Kidney (tissue), 22 donors: ENCODE results near the gene CCT2. TPM values are rescaled to one million over a fixed set of nuclear protein-coding genes. Genes with fewer than 3 reads are reported as not detected.

Source experiments
- DNase-seq, 5 donors: peaks; one replicate each; pipeline ENCODE4 v3.0.0-alpha.2; 2013 to 2020
- FAIRE-seq: peaks from 2 replicates; lab custom pipeline; 2012; peaks lifted over from hg19 to GRCh38; lab: Jason Lieb, UNC
- H3K27ac ChIP-seq, 2 donors: one replicate each; pipeline ENCODE4 v1.7.0; 2013; ENCODE audit warnings: low read depth in 2 of 2, low read length in 2 of 2, inconsistent platforms in 1 of 2
- H3K27me3 ChIP-seq: one replicate; pipeline ENCODE4 v1.7.1; 2013; ENCODE audit warnings: low read length, inconsistent platforms; ENCODE audit not compliant: control insufficient read depth, insufficient read depth
- H3K36me3 ChIP-seq, 3 donors: one replicate each; pipeline versions ENCODE4 v1.7.0 to v1.7.1; 2013; ENCODE audit warnings: low read length in 3 of 3, control low read depth in 1 of 3, inconsistent platforms in 1 of 3; ENCODE audit not compliant: insufficient read depth in 3 of 3, control insufficient read depth in 2 of 3
- H3K4me1 ChIP-seq, 3 donors: one replicate each; pipeline versions ENCODE4 v1.7.0 to v1.7.1; 2013; ENCODE audit warnings: low read length in 3 of 3, inconsistent platforms in 1 of 3, low read depth in 1 of 3; ENCODE audit not compliant: control insufficient read depth in 2 of 3, insufficient read depth in 2 of 3
- H3K4me3 ChIP-seq, 3 donors: one replicate each; pipeline versions ENCODE4 v1.7.0 to v1.8.1; 2013; ENCODE audit warnings: low read length in 3 of 3, control low read depth in 1 of 3, inconsistent platforms in 1 of 3
- H3K9ac ChIP-seq, 3 donors: one replicate each; pipeline versions ENCODE4 v1.7.0 to v1.7.1; 2013; ENCODE audit warnings: low read length in 3 of 3, control low read depth in 1 of 3, inconsistent platforms in 1 of 3
- H3K9me3 ChIP-seq, 3 donors: one replicate each; pipeline versions ENCODE4 v1.7.0 to v1.7.1; 2013; ENCODE audit warnings: low read length in 3 of 3, control low read depth in 1 of 3, inconsistent platforms in 1 of 3; ENCODE audit not compliant: control insufficient read depth in 2 of 3, insufficient read depth in 1 of 3
- intact Hi-C: fragments of 100-400 bp; cut with DNase I; formaldehyde crosslinking; loops from one replicate; pipeline ENCODE4 v1.11.1; 2022
- long read RNA-seq, 10 donors: library from polyadenylated mRNA in 1 of 10; unstranded in 1 of 10; transcript quantifications; one replicate each; pipeline ENCODE4 v2.0.0 and lab custom pipeline, GENCODE V29; 2021 to 2026
- polyA plus RNA-seq: library from polyadenylated mRNA; stranded (reverse); fragments of 350-450 nt; fragmentation: Illumina TruSeq; extraction: RNeasy Lipid Tissue Mini Kit (QIAGEN cat#74804); gene quantifications from one replicate; pipeline ENCODE4 v1.2.3, GENCODE V29; 2014; ENCODE audit warnings: low read depth, low replicate concordance; ENCODE audit not compliant: insufficient read depth
- total RNA-seq: library from RNA; stranded (reverse); fragmentation: NEBNext Ultra II Directional; extraction: Animal tissue kit (Norgen Biotek cat#: 25700); gene quantifications from one replicate; pipeline ENCODE4 v1.2.1, GENCODE V29; 2021
- TF ChIP-seq, protein P1 (sequence below): IDR thresholded peaks from 3 replicates; pipeline ENCODE4 v1.5.1; 2012; ENCODE audit warnings: mild to moderate bottlenecking, moderate library complexity, borderline replicate concordance; ENCODE audit not compliant: insufficient read depth; ENCODE audit errors: extremely low read depth
- donor health status: control.
- donor health status: control.
- donor health status: control.
- donor health status: control.
- donor health status: control.
- donor health status: DM: yes; HTN: yes; CAD: no.
- donor health status: Normal renal cell carcinoma (clear cell type).

CCT2 gene
- total RNA-seq (117 TPM), polyA plus RNA-seq (125 TPM)
- long read RNA-seq, donor 1, transcript CCT2-201 (16 exons, 2,041 nt) = major isoform, 22 of 69 reads
- long read RNA-seq, donor 1, transcript CCT2-211 (2 exons, 567 nt) = minor isoform, 13 of 69 reads
- long read RNA-seq, donor 1, partial matches to known transcripts = 33 of 69 reads
- long read RNA-seq, donor 1, other reads (novel, unspliced or antisense) = 0 of 69 reads
- long read RNA-seq, donor 2, transcript CCT2-211 (2 exons, 567 nt) = minor isoform, 5 of 108 reads
- long read RNA-seq, donor 2, transcript CCT2-201 (16 exons, 2,041 nt) = major isoform, 28 of 108 reads
- long read RNA-seq, donor 2, partial matches to known transcripts = 64 of 108 reads
- long read RNA-seq, donor 2, other reads (novel, unspliced or antisense) = 0 of 108 reads
- long read RNA-seq, donor 3, transcript CCT2-211 (2 exons, 567 nt) = minor isoform, 12 of 126 reads
- long read RNA-seq, donor 3, transcript CCT2-201 (16 exons, 2,041 nt) = major isoform, 41 of 126 reads
- long read RNA-seq, donor 3, partial matches to known transcripts = 65 of 126 reads
- long read RNA-seq, donor 3, other reads (novel, unspliced or antisense) = 0 of 126 reads
- long read RNA-seq, donor 4, transcript CCT2-201 (16 exons, 2,041 nt) = major isoform, 26 of 43 reads
- long read RNA-seq, donor 4, partial matches to known transcripts = 10 of 43 reads
- long read RNA-seq, donor 4, other reads (novel, unspliced or antisense) = 0 of 43 reads
- long read RNA-seq, donor 5, partial matches to known transcripts = 0 of 3 reads
- long read RNA-seq, donor 5, other reads (novel, unspliced or antisense) = 0 of 3 reads
- long read RNA-seq, donor 6, transcript CCT2-211 (2 exons, 567 nt) = minor isoform, 24 of 252 reads
- long read RNA-seq, donor 6, transcript CCT2-201 (16 exons, 2,041 nt) = major isoform, 64 of 252 reads
- long read RNA-seq, donor 6, partial matches to known transcripts = 150 of 252 reads
- long read RNA-seq, donor 6, other reads (novel, unspliced or antisense) = 0 of 252 reads
- long read RNA-seq, donor 7, transcript CCT2-201 (16 exons, 2,041 nt) = major isoform, 55 of 72 reads
- long read RNA-seq, donor 7, partial matches to known transcripts = 8 of 72 reads
- long read RNA-seq, donor 7, other reads (novel, unspliced or antisense) = 6 of 72 reads
- long read RNA-seq, donor 8, transcript CCT2-211 (2 exons, 567 nt) = minor isoform, 11 of 88 reads
- long read RNA-seq, donor 8, transcript CCT2-201 (16 exons, 2,041 nt) = major isoform, 16 of 88 reads
- long read RNA-seq, donor 8, partial matches to known transcripts = 49 of 88 reads
- long read RNA-seq, donor 8, other reads (novel, unspliced or antisense) = 0 of 88 reads
- long read RNA-seq, donor 9, transcript CCT2-201 (16 exons, 2,041 nt) = major isoform, 11 of 33 reads
- long read RNA-seq, donor 9, partial matches to known transcripts = 18 of 33 reads
- long read RNA-seq, donor 9, other reads (novel, unspliced or antisense) = 0 of 33 reads
- long read RNA-seq, donor 10, transcript CCT2-201 (16 exons, 2,041 nt) = major isoform, 20 of 111 reads
- long read RNA-seq, donor 10, transcript CCT2-211 (2 exons, 567 nt) = minor isoform, 17 of 111 reads
- long read RNA-seq, donor 10, partial matches to known transcripts = 66 of 111 reads
- long read RNA-seq, donor 10, other reads (novel, unspliced or antisense) = 0 of 111 reads

DNA sequence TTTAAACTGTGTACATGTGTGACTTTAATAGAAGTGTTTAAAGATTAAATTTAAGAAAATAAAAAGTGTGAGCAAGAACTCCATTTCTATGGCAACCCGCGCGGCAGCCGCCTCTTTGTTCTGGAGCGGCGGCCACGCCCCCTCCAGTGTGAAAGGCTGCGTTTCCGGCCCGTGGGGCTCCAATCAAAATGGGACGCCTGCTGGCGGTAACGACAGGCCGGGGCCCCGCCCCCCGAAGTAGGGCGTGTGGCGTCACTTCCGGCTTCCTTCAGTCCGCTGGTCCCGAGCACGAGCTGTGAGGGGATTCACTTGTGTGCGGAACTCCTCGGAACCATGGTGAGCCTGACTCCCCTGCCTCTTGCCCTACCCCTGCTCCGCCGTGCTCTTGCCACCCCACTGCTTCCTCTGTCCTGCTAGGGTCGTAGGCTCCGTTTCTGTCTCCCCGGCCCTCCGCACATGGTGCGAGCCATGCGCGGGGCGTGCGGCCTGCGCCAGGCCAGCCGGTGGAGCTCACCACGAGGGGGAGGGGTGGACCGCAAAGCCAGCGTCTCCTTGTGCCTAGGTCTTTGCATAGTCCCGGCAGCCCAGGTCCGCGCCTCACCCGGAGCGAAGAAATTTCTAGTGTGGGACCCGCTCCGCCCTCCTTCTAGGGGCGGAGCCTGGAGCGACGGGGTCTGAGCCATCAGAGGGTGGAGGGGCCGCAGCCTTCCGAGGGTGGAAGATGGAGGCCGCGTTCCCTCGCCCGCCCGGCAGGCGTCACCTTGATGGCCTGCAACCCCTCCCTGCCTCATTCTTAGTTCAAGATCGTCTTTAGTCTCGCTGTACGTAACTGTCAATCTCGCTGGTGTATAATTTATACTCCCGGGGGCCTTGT lies at the start of gene CCT2:
Gene CCT2 (plus strand): TSS at position 271 of the 874 bp plus-strand sequence. CDS start 63 bp downstream, at position 334.
- peaks cover 0 to 5% (median 4%) of the 10 kb centered on the region in 3 donors for H3K4me1 ChIP-seq
- peak within 1 kb of the TSS; percentile 90 to 97 for H3K27ac ChIP-seq
- TF ChIP-seq, protein P1, sequence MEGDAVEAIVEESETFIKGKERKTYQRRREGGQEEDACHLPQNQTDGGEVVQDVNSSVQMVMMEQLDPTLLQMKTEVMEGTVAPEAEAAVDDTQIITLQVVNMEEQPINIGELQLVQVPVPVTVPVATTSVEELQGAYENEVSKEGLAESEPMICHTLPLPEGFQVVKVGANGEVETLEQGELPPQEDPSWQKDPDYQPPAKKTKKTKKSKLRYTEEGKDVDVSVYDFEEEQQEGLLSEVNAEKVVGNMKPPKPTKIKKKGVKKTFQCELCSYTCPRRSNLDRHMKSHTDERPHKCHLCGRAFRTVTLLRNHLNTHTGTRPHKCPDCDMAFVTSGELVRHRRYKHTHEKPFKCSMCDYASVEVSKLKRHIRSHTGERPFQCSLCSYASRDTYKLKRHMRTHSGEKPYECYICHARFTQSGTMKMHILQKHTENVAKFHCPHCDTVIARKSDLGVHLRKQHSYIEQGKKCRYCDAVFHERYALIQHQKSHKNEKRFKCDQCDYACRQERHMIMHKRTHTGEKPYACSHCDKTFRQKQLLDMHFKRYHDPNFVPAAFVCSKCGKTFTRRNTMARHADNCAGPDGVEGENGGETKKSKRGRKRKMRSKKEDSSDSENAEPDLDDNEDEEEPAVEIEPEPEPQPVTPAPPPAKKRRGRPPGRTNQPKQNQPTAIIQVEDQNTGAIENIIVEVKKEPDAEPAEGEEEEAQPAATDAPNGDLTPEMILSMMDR = peak; percentile 21
- peak within 1 kb of the TSS; percentile 99 to 100 (median 99) for H3K4me3 ChIP-seq
- H3K27me3 ChIP-seq = no peaks in the 10 kb centered on the region
- FAIRE-seq (peak; percentile 88), DNase-seq (peak; percentile 97 to 99 (median 98))
- H3K9me3 ChIP-seq = no peaks in the 10 kb centered on the region
- H3K9ac ChIP-seq = peak within 1 kb of the TSS; percentile 89 to 100 (median 97)
- peaks cover 17 to 31% (median 19%) of the 10 kb centered on the region in 3 donors for H3K36me3 ChIP-seq
- intact Hi-C loops = no loop called here

DNA sequence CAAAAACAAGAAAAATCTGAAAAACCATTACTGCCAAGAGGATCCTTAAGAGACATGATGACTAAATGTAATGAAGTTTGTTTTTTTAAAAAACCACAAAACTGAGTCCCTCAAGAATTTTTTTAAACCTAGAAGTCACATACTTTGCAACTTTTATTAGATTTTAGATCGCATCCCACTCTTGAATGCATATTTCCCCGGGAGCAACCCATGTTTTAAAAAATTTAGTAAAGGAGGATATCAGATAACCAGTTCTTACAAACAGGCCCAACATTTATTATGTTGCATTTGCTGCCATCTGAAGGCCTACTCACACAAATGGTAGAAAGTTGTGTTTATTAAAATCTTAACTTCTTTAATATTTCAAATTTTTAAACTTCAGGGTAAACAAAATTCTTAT lies 44.3 kb upstream of the CCT2 start:
- no peak overlapping the region for H3K9ac ChIP-seq
- no peaks in the 10 kb centered on the region for H3K27me3 ChIP-seq
- TF ChIP-seq, protein P1 = no peak
- H3K4me1 ChIP-seq = no peaks in the 10 kb centered on the region
- no peaks in the 10 kb centered on the region for H3K36me3 ChIP-seq
- DNase-seq = no peak
- H3K4me3 ChIP-seq = no peak overlapping the region
- no peaks in the 10 kb centered on the region for H3K9me3 ChIP-seq
- no peak overlapping the region for H3K27ac ChIP-seq
- intact Hi-C loops = no loop called here
- FAIRE-seq = no peak
